ENCODE measurements around the gene EPX.

The EPX gene

DNA sequence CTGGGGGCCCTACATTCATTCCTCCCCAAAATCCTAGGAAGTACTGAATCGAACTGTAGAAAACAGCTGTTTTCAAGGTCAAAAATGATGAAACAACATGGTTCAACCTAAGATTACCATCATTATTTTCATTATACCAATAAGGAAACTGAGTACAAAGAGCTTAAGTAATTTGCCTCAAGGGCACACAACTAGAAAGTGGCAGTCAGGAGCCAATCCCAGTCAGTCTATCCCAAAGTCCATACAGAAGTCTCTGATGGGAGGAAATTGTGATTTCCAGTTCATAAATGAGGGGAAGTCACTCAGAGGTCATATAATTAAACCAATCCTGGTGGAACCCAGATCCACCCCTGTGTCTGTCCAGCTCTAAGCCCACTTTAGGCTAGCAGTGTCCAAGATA is 54.3 kb downstream of the EPX start:
- TF ChIP-seq, protein P1, sequence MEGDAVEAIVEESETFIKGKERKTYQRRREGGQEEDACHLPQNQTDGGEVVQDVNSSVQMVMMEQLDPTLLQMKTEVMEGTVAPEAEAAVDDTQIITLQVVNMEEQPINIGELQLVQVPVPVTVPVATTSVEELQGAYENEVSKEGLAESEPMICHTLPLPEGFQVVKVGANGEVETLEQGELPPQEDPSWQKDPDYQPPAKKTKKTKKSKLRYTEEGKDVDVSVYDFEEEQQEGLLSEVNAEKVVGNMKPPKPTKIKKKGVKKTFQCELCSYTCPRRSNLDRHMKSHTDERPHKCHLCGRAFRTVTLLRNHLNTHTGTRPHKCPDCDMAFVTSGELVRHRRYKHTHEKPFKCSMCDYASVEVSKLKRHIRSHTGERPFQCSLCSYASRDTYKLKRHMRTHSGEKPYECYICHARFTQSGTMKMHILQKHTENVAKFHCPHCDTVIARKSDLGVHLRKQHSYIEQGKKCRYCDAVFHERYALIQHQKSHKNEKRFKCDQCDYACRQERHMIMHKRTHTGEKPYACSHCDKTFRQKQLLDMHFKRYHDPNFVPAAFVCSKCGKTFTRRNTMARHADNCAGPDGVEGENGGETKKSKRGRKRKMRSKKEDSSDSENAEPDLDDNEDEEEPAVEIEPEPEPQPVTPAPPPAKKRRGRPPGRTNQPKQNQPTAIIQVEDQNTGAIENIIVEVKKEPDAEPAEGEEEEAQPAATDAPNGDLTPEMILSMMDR (conservative IDR thresholded peaks at IDR 0.05) = no peak
- no peak overlapping the region for H3K27ac ChIP-seq

DNA sequence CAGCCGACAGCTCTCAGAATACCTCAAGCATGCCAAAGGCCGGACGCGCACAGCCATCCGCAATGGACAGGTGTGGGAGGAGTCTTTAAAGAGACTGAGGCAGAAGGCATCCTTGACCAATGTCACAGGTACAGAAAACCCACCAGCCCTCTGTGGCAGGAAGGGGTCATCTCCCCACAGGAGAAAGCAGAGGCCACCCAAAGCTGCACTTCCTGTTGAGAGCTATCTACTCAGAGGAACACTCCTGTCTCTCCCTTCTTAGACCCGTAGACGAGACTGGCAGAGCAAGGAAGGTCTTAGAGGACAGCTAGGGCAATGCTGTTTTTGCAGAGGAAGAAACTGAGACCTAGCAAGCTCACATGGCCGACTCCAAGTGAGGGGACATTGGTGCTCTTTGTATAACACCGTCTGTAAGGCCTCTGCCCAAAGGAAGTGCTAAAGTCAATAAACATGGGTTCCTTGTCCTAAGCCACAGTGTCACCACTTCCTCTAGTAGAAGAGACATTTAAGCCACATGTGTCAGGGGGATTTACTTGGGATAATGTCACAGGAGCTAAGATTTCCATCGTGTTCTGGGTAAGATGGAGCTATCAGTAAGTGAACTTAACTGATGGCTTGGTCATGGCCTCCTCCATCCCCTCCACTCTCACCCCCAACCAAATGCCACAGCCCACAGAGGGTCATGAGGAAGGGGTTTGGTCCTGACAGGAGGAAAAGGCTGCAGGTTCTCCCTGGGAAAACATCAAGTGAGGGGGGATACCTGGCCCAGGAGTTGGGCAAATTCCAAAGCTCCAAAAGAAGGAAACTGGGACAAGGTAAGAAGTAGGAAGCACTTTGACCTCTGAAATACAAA is 55.2 kb downstream of the EPX start:
- H3K27ac ChIP-seq = no peak overlapping the region
- TF ChIP-seq, protein P1 (conservative IDR thresholded peaks at IDR 0.05) = no peak

DNA sequence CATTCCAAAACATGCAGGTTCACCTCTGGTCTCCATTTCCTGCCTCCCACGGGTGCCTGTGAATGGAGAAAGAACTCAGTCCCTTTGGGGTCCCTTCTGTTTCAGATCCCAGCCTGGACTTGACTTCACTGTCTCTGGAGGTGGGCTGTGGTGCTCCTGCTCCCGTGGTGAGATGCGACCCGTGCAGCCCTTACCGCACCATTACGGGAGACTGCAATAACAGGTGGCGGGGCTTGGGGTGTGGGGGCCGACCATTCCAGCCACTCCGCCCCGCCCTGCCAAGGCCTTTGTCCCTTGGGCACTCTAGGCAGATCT is 56.4 kb downstream of the EPX start:
- H3K27ac ChIP-seq = no peak overlapping the region
- TF ChIP-seq, protein P1 (conservative IDR thresholded peaks at IDR 0.05) = no peak

DNA sequence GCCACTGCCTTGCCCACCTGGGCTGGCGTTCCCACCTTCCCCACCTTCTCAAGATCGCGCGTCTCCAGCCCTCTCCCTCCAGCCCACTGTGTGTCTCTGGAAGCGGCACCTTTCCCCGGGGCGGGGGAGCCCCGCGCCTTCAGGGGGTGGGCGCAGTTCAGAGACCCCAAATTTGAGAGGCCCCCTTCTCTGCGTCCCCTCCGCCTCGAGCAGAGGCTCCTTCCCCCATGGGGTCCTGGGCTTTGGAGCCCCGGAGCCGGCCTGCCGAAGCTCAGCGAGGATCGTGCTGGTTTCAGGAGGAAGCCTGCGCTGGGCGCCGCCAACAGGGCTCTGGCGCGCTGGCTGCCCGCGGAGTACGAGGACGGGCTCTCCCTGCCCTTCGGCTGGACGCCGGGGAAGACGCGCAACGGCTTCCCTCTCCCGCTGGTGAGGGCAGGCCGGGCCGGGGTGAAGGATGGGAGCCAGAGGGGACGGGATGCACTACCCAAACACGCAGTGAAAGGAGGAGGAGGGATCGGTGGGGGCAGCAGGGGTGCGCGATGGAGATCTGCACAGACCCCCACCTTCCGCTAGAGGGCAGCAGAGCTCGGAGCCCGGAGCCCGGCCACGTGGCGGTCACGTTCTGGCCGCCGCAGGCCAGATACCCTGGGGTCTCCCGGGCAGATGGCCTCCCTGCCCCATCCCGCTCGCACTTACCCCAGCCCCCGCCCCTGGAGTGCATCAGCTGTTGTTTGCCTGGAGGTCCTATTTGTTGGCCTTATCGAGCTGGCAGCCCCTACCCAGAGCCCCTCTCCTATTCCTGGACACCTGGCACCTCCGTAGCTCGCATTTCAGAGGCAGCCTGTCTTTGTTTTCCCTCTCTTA is 57.0 kb downstream of the EPX start:
- H3K27ac ChIP-seq = peak overlapping the region; percentile 26; the same call in 1 of the 2 replicates
- TF ChIP-seq, protein P1 (conservative IDR thresholded peaks at IDR 0.05) = peak; percentile 89

DNA sequence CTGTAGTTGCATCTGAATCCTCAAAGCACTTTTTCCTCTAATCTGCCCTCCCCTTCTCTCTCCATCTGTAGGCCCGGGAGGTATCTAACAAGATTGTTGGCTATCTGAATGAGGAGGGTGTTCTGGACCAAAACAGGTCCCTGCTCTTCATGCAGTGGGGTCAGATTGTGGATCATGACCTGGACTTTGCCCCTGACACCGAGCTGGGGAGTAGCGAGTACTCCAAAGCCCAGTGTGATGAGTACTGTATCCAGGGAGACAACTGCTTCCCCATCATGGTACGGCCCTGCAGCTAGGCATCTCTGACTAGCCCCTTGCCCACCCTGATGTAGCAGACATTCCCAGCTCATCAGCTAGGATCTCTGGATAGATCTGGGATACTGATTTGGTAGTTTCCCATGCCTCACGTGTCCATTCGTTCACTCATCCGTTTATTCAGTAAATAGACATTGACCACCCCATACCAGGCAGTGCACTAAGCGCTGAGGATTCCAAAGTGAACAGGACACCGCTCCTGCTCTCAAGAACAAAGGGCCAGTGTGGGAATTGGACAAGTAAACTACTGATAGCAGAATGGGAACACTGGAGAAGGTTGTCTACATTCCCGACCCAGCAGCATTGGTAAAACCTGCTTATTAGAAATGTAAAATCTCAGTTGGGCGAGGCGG is 58.0 kb downstream of the EPX start:
- TF ChIP-seq, protein P1 (conservative IDR thresholded peaks at IDR 0.05) = no peak
- H3K27ac ChIP-seq = no peak overlapping the region

DNA sequence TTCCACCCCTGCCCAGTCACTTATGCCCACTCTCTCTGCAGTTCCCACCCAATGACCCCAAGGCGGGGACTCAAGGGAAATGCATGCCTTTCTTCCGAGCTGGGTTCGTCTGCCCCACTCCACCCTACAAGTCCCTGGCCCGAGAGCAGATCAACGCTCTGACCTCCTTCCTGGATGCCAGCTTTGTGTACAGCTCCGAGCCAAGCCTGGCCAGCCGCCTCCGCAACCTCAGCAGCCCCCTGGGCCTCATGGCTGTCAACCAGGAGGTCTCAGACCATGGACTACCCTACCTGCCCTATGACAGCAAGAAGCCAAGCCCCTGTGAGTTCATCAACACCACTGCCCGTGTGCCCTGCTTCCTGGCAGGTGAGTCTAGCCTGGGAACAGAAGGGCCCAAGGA is 59.6 kb downstream of the EPX start:
- TF ChIP-seq, protein P1 (conservative IDR thresholded peaks at IDR 0.05) = no peak
- H3K27ac ChIP-seq = no peak overlapping the region

DNA sequence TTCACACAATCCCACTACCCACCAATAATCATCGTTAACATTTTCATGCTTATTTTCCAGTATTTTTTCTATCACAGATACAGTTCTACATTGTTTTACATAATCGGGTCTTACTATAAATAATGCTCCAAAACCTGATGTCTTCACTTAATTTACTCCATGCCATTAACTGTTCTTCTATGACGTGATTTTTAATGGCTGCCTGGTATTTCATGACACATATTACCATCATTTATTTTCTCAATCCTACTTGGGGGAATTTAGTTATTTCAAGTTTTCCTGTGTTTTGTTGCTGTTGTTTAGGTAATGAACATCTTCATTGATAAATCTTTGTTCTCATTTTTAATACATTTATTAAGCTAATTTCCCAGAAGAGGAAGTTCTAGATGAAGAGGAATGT is 60.6 kb downstream of the EPX start:
- TF ChIP-seq, protein P1 (conservative IDR thresholded peaks at IDR 0.05) = no peak
- no peak overlapping the region for H3K27ac ChIP-seq
